ENCODE data around the gene TEX54.
"Not testable (repeated sequence)": the region's sequence is repeated elsewhere in the genome, so short reads cannot be mapped to it uniquely, and the experiment has no call there.

The TEX54 gene

GRCh38 chr11:62830904-62831519, 1.6 kb downstream of the TEX54 start:
- DNase-seq, result no peak

- DNase-seq, result not testable (repeated sequence)
These were observed 4.5 kb downstream of the TEX54 start for GRCh38 chr11:62828130-62828529.

- no peak for DNase-seq
These were observed 9.0 kb downstream of the TEX54 start for GRCh38 chr11:62823677-62824076.

GRCh38 chr11:62817129-62817528, 15.5 kb downstream of the TEX54 start:
- no peak for DNase-seq

- no peak for DNase-seq
These were observed 16.1 kb downstream of the TEX54 start for GRCh38 chr11:62816557-62816956.

- no peak for DNase-seq
These were observed 21.0 kb downstream of the TEX54 start for GRCh38 chr11:62811659-62812058.

DNA sequence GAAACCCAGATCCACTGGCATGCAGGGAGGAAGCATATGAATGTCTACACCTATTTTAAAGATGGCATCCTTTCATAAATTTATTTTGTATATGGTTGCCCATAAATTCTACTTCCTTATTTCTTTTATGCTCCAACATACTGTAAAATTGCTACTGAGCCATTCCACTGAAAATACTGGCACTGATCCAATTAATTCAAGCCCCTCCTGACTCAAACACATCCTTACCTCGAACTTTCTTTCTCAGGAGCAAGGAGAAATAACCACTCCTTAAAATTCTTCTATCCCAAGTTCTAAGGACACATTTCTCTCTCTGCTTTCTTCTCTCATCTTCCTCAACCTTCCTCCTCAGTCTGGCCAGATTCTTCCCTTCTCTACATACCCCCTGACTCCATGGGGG, 21.9 kb downstream of the TEX54 start:
- DNase-seq, result no peak

- DNase-seq, result no peak
These were observed 26.0 kb downstream of the TEX54 start for GRCh38 chr11:62806611-62807121.

DNA sequence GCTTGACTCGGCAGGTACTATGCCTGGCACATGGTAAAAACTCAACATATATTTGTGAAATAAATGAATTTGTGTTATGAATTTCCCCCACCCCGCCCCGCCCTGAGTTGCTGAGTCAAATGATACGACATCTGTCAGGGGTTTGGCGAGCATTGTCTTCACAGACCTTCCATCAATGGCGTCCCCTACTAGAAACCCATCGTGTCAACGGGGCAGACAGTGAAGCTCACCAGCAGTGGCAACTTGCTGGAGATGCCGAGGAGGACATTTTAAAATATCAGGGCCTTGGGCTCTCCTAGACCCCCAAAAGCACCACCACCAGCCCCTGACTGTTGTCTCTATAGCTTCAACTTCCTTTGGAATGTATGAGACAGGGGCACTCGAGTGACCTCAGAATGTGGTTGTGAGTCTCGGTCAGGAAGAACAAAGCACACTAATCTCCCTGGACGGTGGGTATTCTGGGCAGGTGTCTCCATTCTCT, 26.6 kb downstream of the TEX54 start:
- peak; percentile 53 for DNase-seq

GRCh38 chr11:62805076-62805892, 27.4 kb downstream of the TEX54 start, which contains the start of gene NXF1:
Gene NXF1 (minus strand): TSS chr11:62805440. CDS start chr11:62805356, 84 bp downstream.
- DNase-seq, result peak; percentile 96

DNA sequence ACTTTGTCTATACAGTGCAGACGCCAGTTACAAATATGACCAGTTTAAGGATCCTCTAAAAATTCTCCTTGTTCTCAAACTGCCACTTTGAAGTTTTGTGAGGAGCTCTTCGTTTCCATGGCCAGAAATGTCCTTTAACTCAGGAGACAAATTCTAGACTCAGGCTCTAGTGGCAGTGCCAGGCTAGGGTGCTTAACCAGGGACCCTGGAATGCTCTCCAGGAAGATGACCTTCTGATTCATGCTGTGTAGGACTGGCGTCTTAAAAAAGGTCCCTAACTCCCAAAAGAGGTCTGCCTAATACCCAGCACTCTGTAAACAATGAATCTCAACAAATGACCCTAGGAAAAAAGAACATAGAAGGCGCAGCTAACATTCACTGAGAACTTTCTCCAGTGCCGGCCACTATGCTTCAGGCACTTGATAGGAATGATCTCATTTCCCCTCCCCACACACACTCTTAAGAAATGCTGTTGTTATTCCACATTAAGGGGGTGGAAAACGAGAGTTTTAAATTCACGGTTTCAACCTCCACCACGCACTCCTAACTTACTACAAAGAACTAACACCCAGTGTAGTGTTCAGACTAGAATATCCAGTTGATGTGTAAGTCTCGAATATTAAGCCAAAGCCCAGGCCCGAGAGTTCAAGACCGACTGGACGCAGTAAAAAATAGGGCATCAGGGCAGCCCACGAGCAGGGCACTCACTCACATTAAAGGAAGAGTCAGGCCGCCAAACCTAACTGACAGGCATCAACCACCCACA, 28.1 kb downstream of the TEX54 start:
- no peak for DNase-seq

DNA sequence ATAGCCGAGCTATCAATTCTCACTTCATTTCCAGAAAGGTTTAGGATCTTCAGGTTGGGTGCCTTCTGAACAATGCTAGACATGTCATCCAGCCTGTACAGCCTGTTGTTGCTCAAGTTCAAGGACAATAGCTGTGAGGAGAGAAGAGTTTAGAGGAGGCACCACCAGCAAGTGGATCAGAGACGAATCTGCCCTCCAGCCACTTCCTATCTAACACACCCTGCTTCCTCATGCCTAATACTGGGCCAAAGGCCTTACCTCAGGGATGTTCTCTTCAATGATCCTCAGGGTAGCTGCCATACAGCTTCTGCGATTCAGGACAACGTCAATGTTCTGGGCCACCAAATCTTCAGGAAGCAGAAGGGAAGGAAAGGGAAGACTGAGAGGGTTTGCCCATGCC, 31.6 kb downstream of the TEX54 start:
- no peak for DNase-seq

- no peak for DNase-seq
These were observed 33.2 kb downstream of the TEX54 start for GRCh38 chr11:62799486-62799885.

- DNase-seq, result no peak
These were observed 36.4 kb downstream of the TEX54 start for GRCh38 chr11:62796281-62796680.

GRCh38 chr11:62794201-62794775, 38.4 kb downstream of the TEX54 start:
- no peak for DNase-seq

- DNase-seq, result no peak
These were observed 40.5 kb downstream of the TEX54 start for GRCh38 chr11:62792202-62792575.

DNA sequence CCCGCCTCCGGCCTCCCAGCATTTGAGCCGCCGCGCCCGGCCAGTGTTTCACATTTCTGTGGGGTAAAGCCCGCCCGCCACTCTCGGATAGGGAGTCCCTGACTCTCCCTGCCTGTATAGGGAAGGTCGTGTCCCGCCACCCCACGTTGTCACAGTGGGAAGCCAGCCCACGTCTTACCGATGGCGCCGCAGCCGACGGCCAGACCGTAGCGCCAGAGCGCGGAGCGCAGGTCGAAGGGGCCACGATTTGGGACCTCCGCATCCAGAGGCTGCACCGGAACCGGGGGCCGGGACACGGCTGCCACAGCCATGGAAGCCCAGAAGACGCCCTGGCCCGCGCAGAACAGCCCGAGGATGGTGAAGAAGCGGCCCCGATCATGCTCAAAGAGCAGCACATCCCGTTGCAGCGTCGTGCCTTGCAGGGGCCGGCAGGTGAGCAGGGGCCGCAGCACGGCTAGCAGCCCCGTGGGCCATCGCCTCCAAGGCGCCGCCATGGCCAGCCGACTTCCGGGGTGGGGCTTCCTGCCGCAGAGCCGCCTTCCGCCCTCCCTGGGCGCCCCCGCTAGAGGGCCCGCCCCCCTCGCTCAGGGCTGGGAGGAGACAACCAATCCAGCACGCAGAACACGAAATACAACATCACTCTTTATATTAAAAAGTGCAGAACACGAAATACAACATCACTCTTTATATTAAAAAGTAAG, 41.0 kb downstream of the TEX54 start, which contains the start of gene TMEM223:
Gene TMEM223 (minus strand): TSS at position 506 of the 701 bp plus-strand sequence. CDS start 12 bp downstream, at position 494.
- peak; percentile 91 for DNase-seq

GRCh38 chr11:62789576-62789975, 43.1 kb downstream of the TEX54 start:
- DNase-seq, result no peak

GRCh38 chr11:62788991-62789390, 43.6 kb downstream of the TEX54 start:
- DNase-seq, result no peak

- peak; percentile 98 for DNase-seq
These were observed 45.5 kb downstream of the TEX54 start, which contains the start of gene TMEM179B for GRCh38 chr11:62787005-62787759. Gene TMEM179B (plus strand): TSS chr11:62787402. CDS start chr11:62787432, 30 bp downstream.

Data from CD4-positive, alpha-beta T cell treated with Interleukin-17A for 1 hour (primary cell).